HG03558 (cell line): ENCODE data around the gene PSMG3.

Experiments used
- ATAC-seq: cut with Tn5 transposase; IDR thresholded peaks from one replicate; pipeline ENCODE4 v1.9.1; 2021; ENCODE audit warnings: moderate number of reproducible peaks; ENCODE audit not compliant: unreplicated experiment; ENCODE audit errors: extremely low read depth

PSMG3 gene

GRCh38 chr7:1597066-1597760, 27.4 kb upstream of the PSMG3 start:
- no peak for ATAC-seq

GRCh38 chr7:1596181-1597043, 26.6 kb upstream of the PSMG3 start:
- no peak for ATAC-seq

GRCh38 chr7:1595636-1596035, 25.8 kb upstream of the PSMG3 start:
- ATAC-seq, result no peak

- ATAC-seq, result no peak
Measured at GRCh38 chr7:1595027-1595426, 25.2 kb upstream of the PSMG3 start.

- no peak for ATAC-seq
Measured at GRCh38 chr7:1593904-1594421, 24.1 kb upstream of the PSMG3 start.

GRCh38 chr7:1593091-1593866, 23.4 kb upstream of the PSMG3 start:
- no peak for ATAC-seq

GRCh38 chr7:1592299-1592871, 22.6 kb upstream of the PSMG3 start:
- no peak for ATAC-seq

- no peak for ATAC-seq
Measured at GRCh38 chr7:1591876-1592275, 22.0 kb upstream of the PSMG3 start.

GRCh38 chr7:1591396-1591795, 21.6 kb upstream of the PSMG3 start:
- ATAC-seq, result no peak

- no peak for ATAC-seq
Measured at GRCh38 chr7:1590887-1591286, 21.1 kb upstream of the PSMG3 start.

- ATAC-seq, result no peak
Measured at GRCh38 chr7:1590476-1590875, 20.6 kb upstream of the PSMG3 start.

GRCh38 chr7:1588978-1589377, 19.1 kb upstream of the PSMG3 start:
- no peak for ATAC-seq

- ATAC-seq, result no peak
Measured at GRCh38 chr7:1587738-1588137, 17.9 kb upstream of the PSMG3 start.

GRCh38 chr7:1586827-1587705, 17.2 kb upstream of the PSMG3 start:
- no peak for ATAC-seq

GRCh38 chr7:1586126-1586826, 16.4 kb upstream of the PSMG3 start:
- ATAC-seq, result no peak

GRCh38 chr7:1585142-1585981, 15.5 kb upstream of the PSMG3 start:
- no peak for ATAC-seq

GRCh38 chr7:1584700-1585099, 14.9 kb upstream of the PSMG3 start:
- ATAC-seq, result no peak
